Left cardiac atrium (tissue), 4 donors: ENCODE measurements around the gene ADO. TPM values are rescaled to one million over a fixed set of nuclear protein-coding genes. Genes with fewer than 3 reads are reported as not detected.

Experiments used
- ATAC-seq, 2 donors: fragments of 200-7000 bp; cut with Tn5 transposase; one replicate each; pipeline ENCODE4 v1.9.1; 2020; ENCODE audit warnings: mild to moderate bottlenecking in 2 of 2, moderate library complexity in 2 of 2
- DNase-seq: peaks from one replicate; pipeline ENCODE4 v3.0.0-alpha.2; 2020
- intact Hi-C, 2 donors: fragments of 100-400 bp; cut with DNase I; formaldehyde crosslinking; loops; one replicate each; pipeline versions ENCODE4 v1.14.1 to v1.15.1; 2022 to 2023
- total RNA-seq, 2 donors: library from RNA; stranded (reverse); fragmentation: NEBNext Ultra II Directional; extraction: Animal tissue kit (Norgen Biotek cat#: 25700); gene quantifications; one replicate each; pipeline ENCODE4 v1.2.1, GENCODE V29; 2021
- donor health status: DM: no; HTN: yes; CAD: no.
- donor health status: DM: no; HTN: yes; CAD: no; lungs with severe emphysema.
- donor health status: DM: yes; HTN: yes; CAD: no.
- donor health status: Dilated cardiomyopathy.

ADO gene
- total RNA-seq, 2 donors from 2014 or later, result 20.9 to 23.6 TPM

- ATAC-seq (no peak), DNase-seq (peak; percentile 28)
- intact Hi-C loops, result loop anchor here (5.0 to 10.0 kb wide), 4 partner anchors 178 to 370 kb away; no protein-coding TSS in a partner anchor
Measured at GRCh38 chr10:62814756-62815380, 10.3 kb downstream of the ADO start.

- ATAC-seq (no peak), DNase-seq (peak; percentile 28)
- intact Hi-C loops, result loop anchor here (5.0 to 10.0 kb wide), 4 partner anchors 178 to 371 kb away; no protein-coding TSS in a partner anchor
Measured at GRCh38 chr10:62815381-62816075, 11.0 kb downstream of the ADO start.

GRCh38 chr10:62816076-62816330 is 11.5 kb downstream of the ADO start:
- DNase-seq (no peak), ATAC-seq (no peak)
- intact Hi-C loops, result loop anchor here (5.0 to 10.0 kb wide), 4 partner anchors 179 to 371 kb away; no protein-coding TSS in a partner anchor

- ATAC-seq, result peak; percentile 87 to 88
- intact Hi-C loops, result loop anchor here (5.0 to 10.0 kb wide), 4 partner anchors 179 to 372 kb away; no protein-coding TSS in a partner anchor
- DNase-seq, result peak; percentile 95
Measured at GRCh38 chr10:62816331-62817120, 12.0 kb downstream of the ADO start, which contains the start of gene EGR2. EGR2 (minus strand) TSS chr10:62816366; CDS start chr10:62816029, 337 bp downstream.

GRCh38 chr10:62817121-62817765 is 12.7 kb downstream of the ADO start:
- intact Hi-C loops, result loop anchor here (5.0 to 10.0 kb wide), 4 partner anchors 180 to 372 kb away; no protein-coding TSS in a partner anchor
- peak; percentile 66 for DNase-seq
- ATAC-seq, result peak; percentile 34 to 63

GRCh38 chr10:62817766-62818425 is 13.4 kb downstream of the ADO start:
- intact Hi-C loops, result loop anchor here (2.0 to 10.0 kb wide), 5 partner anchors 181 to 373 kb away; no protein-coding TSS in a partner anchor
- peak; percentile 73 for DNase-seq
- ATAC-seq, result peak; percentile 75 to 77

GRCh38 chr10:62818426-62819011 is 14.0 kb downstream of the ADO start:
- DNase-seq, result peak; percentile 31
- intact Hi-C loops, result loop anchor here (2.0 to 10.0 kb wide), 5 partner anchors 181 to 374 kb away; no protein-coding TSS in a partner anchor
- ATAC-seq, result peak; percentile 1 to 3

- DNase-seq (no peak), ATAC-seq (no peak)
- intact Hi-C loops, result loop anchor here (2.0 to 10.0 kb wide), 5 partner anchors 182 to 375 kb away; no protein-coding TSS in a partner anchor
Measured at GRCh38 chr10:62819141-62819920, 14.8 kb downstream of the ADO start.

GRCh38 chr10:62820586-62820985 is 16.1 kb downstream of the ADO start:
- no peak for DNase-seq
- intact Hi-C loops, result loop anchor here in 1 of 2 donors (10.0 kb wide), 1 partner anchor 254 kb away; no protein-coding TSS in a partner anchor
- ATAC-seq, result no peak

GRCh38 chr10:62826273-62826672 is 21.8 kb downstream of the ADO start:
- DNase-seq (no peak), ATAC-seq (no peak)
- intact Hi-C loops, result loop anchor here in 1 of 2 donors (10.0 kb wide), 1 partner anchor 249 kb away; no protein-coding TSS in a partner anchor

- ATAC-seq (no peak), DNase-seq (no peak)
- intact Hi-C loops, result loop anchor here in 1 of 2 donors (10.0 kb wide), 1 partner anchor 245 kb away; no protein-coding TSS in a partner anchor
Measured at GRCh38 chr10:62829622-62830021, 25.1 kb downstream of the ADO start.

GRCh38 chr10:62830679-62831078 is 26.2 kb downstream of the ADO start:
- ATAC-seq, result no peak
- intact Hi-C loops, result no loop called here
- no peak for DNase-seq

GRCh38 chr10:62831346-62831745 is 26.8 kb downstream of the ADO start:
- no peak for DNase-seq
- no peak for ATAC-seq
- intact Hi-C loops, result no loop called here

- ATAC-seq (no peak), DNase-seq (no peak)
- intact Hi-C loops, result no loop called here
Measured at GRCh38 chr10:62839590-62839989, 35.1 kb downstream of the ADO start.

- no peak for ATAC-seq
- no peak for DNase-seq
- intact Hi-C loops, result no loop called here
Measured at GRCh38 chr10:62842983-62843382, 38.5 kb downstream of the ADO start.

- intact Hi-C loops, result no loop called here
- DNase-seq, result no peak
- no peak for ATAC-seq
Measured at GRCh38 chr10:62843600-62843999, 39.1 kb downstream of the ADO start.
